ENCODE data around the gene GABBR2.
A peak's percentile ranks its signal among the peaks of the same experiment; 100 is the strongest.

The GABBR2 gene

GRCh38 chr9:98565152-98566135, 143.3 kb downstream of the GABBR2 start:
- no peak for DNase-seq

- DNase-seq, result no peak
Observed at GRCh38 chr9:98564714-98565113, 144.0 kb downstream of the GABBR2 start.

GRCh38 chr9:98563988-98564387, 144.7 kb downstream of the GABBR2 start:
- DNase-seq, result no peak

- DNase-seq, result no peak
Observed at GRCh38 chr9:98563212-98563907, 145.4 kb downstream of the GABBR2 start.

- DNase-seq, result no peak
Observed at GRCh38 chr9:98559561-98559960, 149.2 kb downstream of the GABBR2 start.

- no peak for DNase-seq
Observed at GRCh38 chr9:98558575-98558974, 150.2 kb downstream of the GABBR2 start.

GRCh38 chr9:98556511-98556910, 152.2 kb downstream of the GABBR2 start:
- no peak for DNase-seq

- no peak for DNase-seq
Observed at GRCh38 chr9:98555651-98556465, 152.9 kb downstream of the GABBR2 start.

GRCh38 chr9:98554752-98555151, 154.0 kb downstream of the GABBR2 start:
- DNase-seq, result no peak

- no peak for DNase-seq
Observed at GRCh38 chr9:98552331-98552730, 156.4 kb downstream of the GABBR2 start.

GRCh38 chr9:98551511-98552286, 157.0 kb downstream of the GABBR2 start:
- DNase-seq, result no peak

GRCh38 chr9:98550206-98550820, 158.4 kb downstream of the GABBR2 start:
- no peak for DNase-seq

GRCh38 chr9:98549401-98549800, 159.3 kb downstream of the GABBR2 start:
- DNase-seq, result no peak

GRCh38 chr9:98547606-98548005, 161.1 kb downstream of the GABBR2 start:
- DNase-seq, result no peak

- DNase-seq, result peak; percentile 12
Observed at GRCh38 chr9:98545021-98545420, 163.7 kb downstream of the GABBR2 start.

GRCh38 chr9:98541684-98542230, 167.0 kb downstream of the GABBR2 start:
- no peak for DNase-seq

- no peak for DNase-seq
Observed at GRCh38 chr9:98540476-98540875, 168.3 kb downstream of the GABBR2 start.

- no peak for DNase-seq
Observed at GRCh38 chr9:98539954-98540353, 168.8 kb downstream of the GABBR2 start.

GRCh38 chr9:98538626-98539031, 170.1 kb downstream of the GABBR2 start:
- DNase-seq, result peak; percentile 84

- DNase-seq, result no peak
Observed at GRCh38 chr9:98538203-98538602, 170.5 kb downstream of the GABBR2 start.

GRCh38 chr9:98536542-98537173, 172.1 kb downstream of the GABBR2 start:
- DNase-seq, result no peak

All from DMS79 (cell line).